H1 (cell line): ENCODE measurements around the gene UGT1A7.

Source experiments
- CREB1 ChIP-seq: IDR thresholded peaks from 2 replicates; pipeline ENCODE4 v1.6.1; 2012; ENCODE audit warnings: inconsistent platforms
- CTCF ChIP-seq, 3 experiments: IDR thresholded peaks; 1 replicate in 2 of 3; 2 replicates in 1 of 3; pipeline versions ENCODE4 v1.5.1 to v1.6.1; 2011; ENCODE audit warnings: low read length in 3 of 3, mild to moderate bottlenecking in 3 of 3, inconsistent platforms in 2 of 3, low read depth in 1 of 3, moderate library complexity in 1 of 3; ENCODE audit not compliant: insufficient read depth in 1 of 3; ENCODE audit errors: control extremely low read depth in 1 of 3
- POLR2A ChIP-seq, 2 experiments: IDR thresholded peaks; 1 replicate in 1 of 2; 2 replicates in 1 of 2; pipeline ENCODE4 v1.6.1; 2011; ENCODE audit warnings: low read depth in 2 of 2, low read length in 2 of 2, mild to moderate bottlenecking in 2 of 2; ENCODE audit errors: control extremely low read depth in 1 of 2
- RAD21 ChIP-seq, 2 experiments: IDR thresholded peaks in 1 of 2; conservative IDR thresholded peaks in 1 of 2; 2 replicates each; pipeline ENCODE4 v1.6.1; 2011; ENCODE audit warnings: low read depth in 2 of 2, low read length in 2 of 2, improper control_type of control experiment in 1 of 2, inconsistent platforms in 1 of 2, mild to moderate bottlenecking in 1 of 2, moderate library complexity in 1 of 2
- RFX5 ChIP-seq: IDR thresholded peaks from 2 replicates; pipeline ENCODE4 v1.6.1; 2011; ENCODE audit warnings: low read depth, low read length, improper control_type of control experiment, borderline replicate concordance
- SP4 ChIP-seq: IDR thresholded peaks from 2 replicates; pipeline ENCODE4 v1.6.1; 2012; ENCODE audit warnings: low read length, inconsistent platforms
- YY1 ChIP-seq: IDR thresholded peaks from 2 replicates; pipeline ENCODE4 v1.6.1; 2011; ENCODE audit warnings: low read depth, mild to moderate bottlenecking, low read length
- TF ChIP-seq, protein P1 (sequence below): IDR thresholded peaks from 2 replicates; pipeline ENCODE4 v1.6.1; 2012; ENCODE audit warnings: inconsistent platforms

- TF ChIP-seq CTCF (IDR thresholded peaks at IDR 0.05; ENCODE audit: control extremely low read depth in 1 of 3, insufficient read depth in 1 of 3, low read depth in 1 of 3, low read length in 3 of 3) (no peak), POLR2A (IDR thresholded peaks at IDR 0.05; ENCODE audit: control extremely low read depth in 1 of 2, low read depth in 2 of 2, low read length in 2 of 2) (no peak), SP4 (no peak), YY1 (no peak), RAD21 (IDR thresholded peaks at IDR 0.05 in 1 of 2, conservative IDR thresholded peaks at IDR 0.05 in 1 of 2; ENCODE audit: low read depth in 2 of 2, low read length in 2 of 2) (no peak), RFX5 (no peak), CREB1 (no peak)
- TF ChIP-seq, protein P1, sequence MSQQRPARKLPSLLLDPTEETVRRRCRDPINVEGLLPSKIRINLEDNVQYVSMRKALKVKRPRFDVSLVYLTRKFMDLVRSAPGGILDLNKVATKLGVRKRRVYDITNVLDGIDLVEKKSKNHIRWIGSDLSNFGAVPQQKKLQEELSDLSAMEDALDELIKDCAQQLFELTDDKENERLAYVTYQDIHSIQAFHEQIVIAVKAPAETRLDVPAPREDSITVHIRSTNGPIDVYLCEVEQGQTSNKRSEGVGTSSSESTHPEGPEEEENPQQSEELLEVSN = no peak
Measured at GRCh38 chr2:233816771-233817170, 135.1 kb downstream of the UGT1A7 start.
